Neural cell (in vitro differentiated cells): ENCODE data around the gene BAG1. TPM values are rescaled to one million over a fixed set of nuclear protein-coding genes. Genes with fewer than 3 reads are reported as not detected.

Source experiments
- H2AFZ ChIP-seq: fragments of 200-600, 300-800 bp; sonication (generic), shearing (Covaris generic); 2 replicates; pipeline ENCODE4 v1.6.0; 2014; ENCODE audit warnings: low read depth, mild to moderate bottlenecking, antibody characterized with exemption, low read length, moderate library complexity
- H3F3A ChIP-seq: fragments of 200-600 bp; shearing (Covaris generic); 2 replicates; pipeline ENCODE4 v1.6.1; 2016; ENCODE audit warnings: mild to moderate bottlenecking, moderate library complexity, mixed read lengths, antibody characterized with exemption, low read length; ENCODE audit not compliant: insufficient read depth, poor library complexity, severe bottlenecking
- H3K27ac ChIP-seq: fragments of 200-600, 300-800 bp; sonication (generic), shearing (Covaris generic); 2 replicates; pipeline ENCODE4 v1.5.1; 2014; ENCODE audit warnings: mild to moderate bottlenecking, low read length, moderate library complexity
- H3K27me3 ChIP-seq: fragments of 300-800, 200-600 bp; sonication (generic), shearing (Covaris generic); 2 replicates; pipeline ENCODE4 v1.6.0; 2014; ENCODE audit warnings: mild to moderate bottlenecking, low read depth, low read length, moderate library complexity; ENCODE audit not compliant: insufficient read depth
- H3K36me3 ChIP-seq: fragments of 300-800, 200-600 bp; sonication (generic), shearing (Covaris generic); 2 replicates; pipeline ENCODE4 v1.5.1; 2014; ENCODE audit warnings: mild to moderate bottlenecking, antibody characterized with exemption, low read length, moderate library complexity; ENCODE audit not compliant: insufficient read depth
- H3K4me2 ChIP-seq: fragments of 300-800, 200-600 bp; sonication (generic), shearing (Covaris generic); 2 replicates; pipeline ENCODE4 v1.6.0; 2014; ENCODE audit warnings: mild to moderate bottlenecking, low read length
- H3K4me3 ChIP-seq: fragments of 300-800, 200-600 bp; sonication (generic), shearing (Covaris generic); 2 replicates; pipeline ENCODE4 v1.5.1; 2014; ENCODE audit warnings: mild to moderate bottlenecking, low read length, moderate library complexity
- H3K79me2 ChIP-seq: fragments of 200-600 bp; shearing (Covaris generic); replicated peaks from 2 replicates; pipeline ENCODE4 v1.6.0; 2014; ENCODE audit warnings: mild to moderate bottlenecking, low read length, moderate library complexity; ENCODE audit not compliant: insufficient read depth
- H3K9ac ChIP-seq: fragments of 300-800, 200-600 bp; sonication (generic), shearing (Covaris generic); 2 replicates; pipeline ENCODE4 v1.6.1; 2016; ENCODE audit warnings: mild to moderate bottlenecking, low read length, mixed read lengths
- H3K9me2 ChIP-seq: fragments of 200-600 bp; shearing (Covaris generic); 2 replicates; pipeline ENCODE4 v1.6.1; 2016; ENCODE audit warnings: mild to moderate bottlenecking, low read length, mixed read lengths; ENCODE audit not compliant: insufficient read depth
- H3K9me3 ChIP-seq: fragments of 200-600, 300-800 bp; sonication (generic), shearing (Covaris generic); 2 replicates; pipeline ENCODE4 v1.6.1; 2016; ENCODE audit warnings: mild to moderate bottlenecking, mixed run types, low read length, moderate library complexity, mixed read lengths
- H4K20me1 ChIP-seq: fragments of 200-600 bp; shearing (Covaris generic); 2 replicates; pipeline ENCODE4 v1.6.1; 2016; ENCODE audit warnings: mild to moderate bottlenecking, mixed run types; ENCODE audit not compliant: insufficient read depth
- EP300 ChIP-seq: fragments of 450-650 bp; conservative IDR thresholded peaks from 2 replicates; pipeline ENCODE4 v1.6.1; 2014; ENCODE audit warnings: antibody characterized with exemption, mild to moderate bottlenecking, moderate library complexity; ENCODE audit not compliant: poor library complexity, severe bottlenecking
- EZH2 ChIP-seq: fragments of 200-600, 300-800 bp; shearing (Covaris generic), sonication (generic); IDR thresholded peaks from 2 replicates; pipeline ENCODE4 v1.6.1; 2014; ENCODE audit warnings: antibody characterized with exemption, low read length, borderline replicate concordance, mild to moderate bottlenecking; ENCODE audit not compliant: insufficient read depth, poor library complexity, severe bottlenecking
- MXI1 ChIP-seq: fragments of 450-650 bp; conservative IDR thresholded peaks from 2 replicates; pipeline ENCODE4 v1.6.1; 2014; ENCODE audit warnings: antibody characterized with exemption, mild to moderate bottlenecking; ENCODE audit not compliant: poor library complexity, severe bottlenecking
- POLR2AphosphoS5 ChIP-seq: IDR thresholded peaks from 2 replicates; pipeline ENCODE4 v1.6.1; 2012
- RAD21 ChIP-seq: fragments of 450-650 bp; conservative IDR thresholded peaks from 2 replicates; pipeline ENCODE4 v1.6.1; 2014; ENCODE audit warnings: antibody characterized with exemption, mild to moderate bottlenecking, moderate library complexity
- SMC3 ChIP-seq: fragments of 450-650 bp; conservative IDR thresholded peaks from 2 replicates; pipeline ENCODE4 v1.6.1; 2014; ENCODE audit warnings: antibody characterized with exemption, mild to moderate bottlenecking, moderate library complexity; ENCODE audit not compliant: poor library complexity
- TAF1 ChIP-seq: IDR thresholded peaks from 2 replicates; pipeline ENCODE4 v1.6.1; 2012; ENCODE audit warnings: low read depth
- polyA plus RNA-seq: library from polyadenylated mRNA; depleted of rRNA; stranded (reverse); fragments of >200 nt; gene quantifications from 2 replicates; pipeline ENCODE4 v1.2.3, GENCODE V29; 2014
- TF ChIP-seq, protein P1 (sequence below): fragments of 450-650 bp; IDR thresholded peaks from 2 replicates; pipeline ENCODE4 v1.5.1; 2014; ENCODE audit warnings: antibody characterized with exemption, mild to moderate bottlenecking, moderate library complexity; ENCODE audit not compliant: poor library complexity, severe bottlenecking
- TF ChIP-seq, protein P2 (sequence below): IDR thresholded peaks from 2 replicates; pipeline ENCODE4 v1.6.1; 2012; ENCODE audit warnings: borderline replicate concordance

BAG1 gene
- polyA plus RNA-seq, 1 donor from 2014 or later = 94.9 TPM

- H3K4me2 ChIP-seq = no peak overlapping the region
- no peaks in the 10 kb centered on the region for H3K9me2 ChIP-seq
- H4K20me1 ChIP-seq = no peaks in the 10 kb centered on the region
- no peak overlapping the region for H2AFZ ChIP-seq
- no peaks in the 10 kb centered on the region for H3K27me3 ChIP-seq
- TF ChIP-seq RAD21 (no peak), EZH2 (no peak)
- TF ChIP-seq, protein P1, sequence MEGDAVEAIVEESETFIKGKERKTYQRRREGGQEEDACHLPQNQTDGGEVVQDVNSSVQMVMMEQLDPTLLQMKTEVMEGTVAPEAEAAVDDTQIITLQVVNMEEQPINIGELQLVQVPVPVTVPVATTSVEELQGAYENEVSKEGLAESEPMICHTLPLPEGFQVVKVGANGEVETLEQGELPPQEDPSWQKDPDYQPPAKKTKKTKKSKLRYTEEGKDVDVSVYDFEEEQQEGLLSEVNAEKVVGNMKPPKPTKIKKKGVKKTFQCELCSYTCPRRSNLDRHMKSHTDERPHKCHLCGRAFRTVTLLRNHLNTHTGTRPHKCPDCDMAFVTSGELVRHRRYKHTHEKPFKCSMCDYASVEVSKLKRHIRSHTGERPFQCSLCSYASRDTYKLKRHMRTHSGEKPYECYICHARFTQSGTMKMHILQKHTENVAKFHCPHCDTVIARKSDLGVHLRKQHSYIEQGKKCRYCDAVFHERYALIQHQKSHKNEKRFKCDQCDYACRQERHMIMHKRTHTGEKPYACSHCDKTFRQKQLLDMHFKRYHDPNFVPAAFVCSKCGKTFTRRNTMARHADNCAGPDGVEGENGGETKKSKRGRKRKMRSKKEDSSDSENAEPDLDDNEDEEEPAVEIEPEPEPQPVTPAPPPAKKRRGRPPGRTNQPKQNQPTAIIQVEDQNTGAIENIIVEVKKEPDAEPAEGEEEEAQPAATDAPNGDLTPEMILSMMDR = no peak
- no peak overlapping the region for H3K9ac ChIP-seq
- no peaks in the 10 kb centered on the region for H3F3A ChIP-seq
- no peaks in the 10 kb centered on the region for H3K79me2 ChIP-seq
- H3K9me3 ChIP-seq = no peaks in the 10 kb centered on the region
- H3K27ac ChIP-seq = no peak overlapping the region
- H3K4me3 ChIP-seq = no peak overlapping the region
- H3K36me3 ChIP-seq = no peaks in the 10 kb centered on the region
Observed at GRCh38 chr9:33244137-33244784, 20.2 kb downstream of the BAG1 start.

DNA sequence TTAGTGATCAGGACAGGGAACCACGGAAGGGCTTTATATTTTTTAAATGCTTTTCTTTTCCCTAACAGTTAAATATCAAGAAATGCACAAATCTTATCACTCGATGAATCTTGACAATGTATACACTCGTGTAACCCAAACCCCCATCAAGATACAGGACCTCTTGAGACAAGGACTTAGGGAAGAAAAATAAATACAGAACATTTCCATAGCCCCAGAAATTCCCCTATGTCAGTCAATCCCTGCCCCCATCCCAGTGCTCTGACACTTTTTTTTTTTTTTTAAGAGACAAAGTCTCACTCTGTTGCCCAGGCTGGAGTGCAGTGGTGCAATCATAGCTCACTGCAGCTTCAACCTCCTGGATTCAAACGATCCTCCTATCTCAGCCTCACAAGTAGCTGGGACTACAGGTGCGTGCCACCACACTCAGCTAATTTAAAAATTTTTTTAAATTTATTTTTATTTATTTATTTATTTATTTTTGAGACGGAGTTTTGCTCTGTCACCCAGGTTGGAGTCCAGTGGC is 21.8 kb downstream of the BAG1 start:
- no peak for TF ChIP-seq EP300
- TF ChIP-seq TAF1 = no peak
- no peak for TF ChIP-seq POLR2AphosphoS5
- TF ChIP-seq RAD21 = no peak
- no peak for TF ChIP-seq EZH2
- TF ChIP-seq, protein P1 = no peak
- TF ChIP-seq, protein P2, sequence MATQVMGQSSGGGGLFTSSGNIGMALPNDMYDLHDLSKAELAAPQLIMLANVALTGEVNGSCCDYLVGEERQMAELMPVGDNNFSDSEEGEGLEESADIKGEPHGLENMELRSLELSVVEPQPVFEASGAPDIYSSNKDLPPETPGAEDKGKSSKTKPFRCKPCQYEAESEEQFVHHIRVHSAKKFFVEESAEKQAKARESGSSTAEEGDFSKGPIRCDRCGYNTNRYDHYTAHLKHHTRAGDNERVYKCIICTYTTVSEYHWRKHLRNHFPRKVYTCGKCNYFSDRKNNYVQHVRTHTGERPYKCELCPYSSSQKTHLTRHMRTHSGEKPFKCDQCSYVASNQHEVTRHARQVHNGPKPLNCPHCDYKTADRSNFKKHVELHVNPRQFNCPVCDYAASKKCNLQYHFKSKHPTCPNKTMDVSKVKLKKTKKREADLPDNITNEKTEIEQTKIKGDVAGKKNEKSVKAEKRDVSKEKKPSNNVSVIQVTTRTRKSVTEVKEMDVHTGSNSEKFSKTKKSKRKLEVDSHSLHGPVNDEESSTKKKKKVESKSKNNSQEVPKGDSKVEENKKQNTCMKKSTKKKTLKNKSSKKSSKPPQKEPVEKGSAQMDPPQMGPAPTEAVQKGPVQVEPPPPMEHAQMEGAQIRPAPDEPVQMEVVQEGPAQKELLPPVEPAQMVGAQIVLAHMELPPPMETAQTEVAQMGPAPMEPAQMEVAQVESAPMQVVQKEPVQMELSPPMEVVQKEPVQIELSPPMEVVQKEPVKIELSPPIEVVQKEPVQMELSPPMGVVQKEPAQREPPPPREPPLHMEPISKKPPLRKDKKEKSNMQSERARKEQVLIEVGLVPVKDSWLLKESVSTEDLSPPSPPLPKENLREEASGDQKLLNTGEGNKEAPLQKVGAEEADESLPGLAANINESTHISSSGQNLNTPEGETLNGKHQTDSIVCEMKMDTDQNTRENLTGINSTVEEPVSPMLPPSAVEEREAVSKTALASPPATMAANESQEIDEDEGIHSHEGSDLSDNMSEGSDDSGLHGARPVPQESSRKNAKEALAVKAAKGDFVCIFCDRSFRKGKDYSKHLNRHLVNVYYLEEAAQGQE = no peak
- TF ChIP-seq MXI1 = no peak
- TF ChIP-seq SMC3 = no peak
- no peak overlapping the region for H3K9ac ChIP-seq
- no peaks in the 10 kb centered on the region for H3K9me3 ChIP-seq
- H3K36me3 ChIP-seq = no peaks in the 10 kb centered on the region
- no peak overlapping the region for H3K27ac ChIP-seq
- H3K79me2 ChIP-seq = no peaks in the 10 kb centered on the region
- no peak overlapping the region for H3K4me3 ChIP-seq
- no peak overlapping the region for H3K4me2 ChIP-seq
- H2AFZ ChIP-seq = no peak overlapping the region
- H3F3A ChIP-seq = no peaks in the 10 kb centered on the region
- H4K20me1 ChIP-seq = no peaks in the 10 kb centered on the region
- H3K9me2 ChIP-seq = no peaks in the 10 kb centered on the region
- no peaks in the 10 kb centered on the region for H3K27me3 ChIP-seq
